Measurements from ENCODE around the gene GRID2.

Gene GRID2

DNA sequence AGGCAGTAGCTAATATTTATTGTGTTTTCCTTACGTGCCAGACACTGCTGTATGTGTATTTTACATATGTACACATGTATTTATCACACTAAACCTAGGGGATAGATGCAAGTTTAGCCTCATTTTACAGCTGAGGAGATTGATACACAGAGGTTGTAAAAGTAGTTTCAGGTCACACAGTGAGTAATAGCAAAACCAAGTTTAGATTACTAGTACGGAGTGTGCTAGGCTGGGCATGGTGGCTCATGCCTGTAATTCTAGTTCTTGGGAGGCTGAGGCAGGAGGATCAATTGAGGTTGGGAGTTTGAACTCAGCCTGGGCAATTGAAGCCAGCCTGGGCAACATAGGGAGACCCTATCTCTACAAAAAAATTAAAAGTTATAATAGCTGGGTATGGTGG is 823.7 kb downstream of the GRID2 start:
- no peak for DNase-seq

DNA sequence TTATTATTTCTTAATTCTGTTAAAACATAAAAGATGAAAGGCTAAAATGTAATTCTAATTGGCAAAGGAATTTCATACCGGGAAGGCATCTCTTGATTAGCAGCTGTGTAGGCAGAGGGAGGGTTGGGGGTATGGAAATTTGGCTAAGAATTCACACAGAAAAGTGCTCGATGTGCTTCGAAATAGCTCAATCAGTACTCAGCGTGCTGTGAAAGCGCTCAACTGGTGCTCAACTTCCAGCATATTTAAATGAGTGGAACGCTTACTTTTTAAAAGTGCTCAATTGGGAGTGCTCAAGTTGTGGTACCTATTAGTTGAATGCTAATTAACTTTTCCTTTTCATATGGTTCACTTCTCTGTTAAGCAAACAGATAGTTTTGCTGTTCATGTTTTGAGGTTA is 828.9 kb downstream of the GRID2 start:
- no peak for DNase-seq

DNA sequence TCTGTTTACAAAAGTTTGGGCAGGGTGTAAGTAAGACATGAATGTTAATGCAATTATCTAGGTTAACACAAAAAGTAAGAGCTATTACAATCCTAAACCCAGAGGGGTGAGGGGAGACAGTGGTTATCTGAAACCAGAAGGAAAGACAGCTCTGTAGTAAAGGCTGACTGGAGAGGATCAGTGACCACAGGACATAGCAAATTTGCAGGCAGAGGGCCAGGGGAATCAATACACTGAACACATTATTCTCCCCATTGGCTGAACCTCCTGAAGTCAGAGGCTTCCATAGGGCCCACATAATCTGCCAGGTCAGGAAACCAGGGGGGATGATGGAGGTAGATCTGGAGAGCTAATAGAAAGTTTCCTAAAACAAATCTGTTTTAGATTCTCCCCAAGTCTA is 835.4 kb downstream of the GRID2 start:
- DNase-seq = no peak

DNA sequence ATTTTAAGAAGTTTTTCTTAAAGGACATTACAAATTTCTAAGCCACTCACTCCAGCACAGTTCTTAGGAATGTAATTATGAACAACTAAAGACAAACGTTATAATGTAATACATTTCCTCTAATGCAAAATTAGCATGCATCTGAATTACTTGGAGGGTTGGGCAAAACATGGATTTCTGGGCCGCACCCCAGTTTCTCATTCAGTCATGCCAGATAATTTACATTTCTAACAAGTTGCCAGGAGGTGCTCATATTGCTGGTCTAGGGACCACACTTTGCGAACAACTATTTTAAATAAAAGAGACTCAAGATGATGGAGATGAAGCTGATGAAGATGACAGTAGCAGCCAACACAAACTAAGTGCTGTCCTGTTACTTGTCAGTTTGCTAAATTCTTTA is 840.1 kb downstream of the GRID2 start:
- DNase-seq = no peak

DNA sequence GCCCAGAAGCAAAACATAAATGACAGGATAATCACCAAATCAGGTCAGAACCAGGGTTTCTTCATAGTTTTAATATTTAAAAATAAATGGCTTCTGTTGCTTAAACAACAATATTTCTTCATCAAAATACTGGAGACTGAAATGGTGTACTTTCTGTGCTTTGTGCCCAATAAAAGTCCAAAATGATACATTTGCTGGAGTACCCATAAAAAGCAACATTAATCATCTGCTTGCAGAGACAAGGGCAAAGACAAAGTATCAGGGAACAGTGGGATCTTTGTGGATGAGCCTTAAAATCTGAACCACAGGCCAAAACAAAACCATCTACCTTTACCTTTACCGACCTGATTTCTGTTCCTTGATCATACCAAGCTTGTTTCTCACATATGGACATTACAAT is 840.9 kb downstream of the GRID2 start:
- no peak for DNase-seq

DNA sequence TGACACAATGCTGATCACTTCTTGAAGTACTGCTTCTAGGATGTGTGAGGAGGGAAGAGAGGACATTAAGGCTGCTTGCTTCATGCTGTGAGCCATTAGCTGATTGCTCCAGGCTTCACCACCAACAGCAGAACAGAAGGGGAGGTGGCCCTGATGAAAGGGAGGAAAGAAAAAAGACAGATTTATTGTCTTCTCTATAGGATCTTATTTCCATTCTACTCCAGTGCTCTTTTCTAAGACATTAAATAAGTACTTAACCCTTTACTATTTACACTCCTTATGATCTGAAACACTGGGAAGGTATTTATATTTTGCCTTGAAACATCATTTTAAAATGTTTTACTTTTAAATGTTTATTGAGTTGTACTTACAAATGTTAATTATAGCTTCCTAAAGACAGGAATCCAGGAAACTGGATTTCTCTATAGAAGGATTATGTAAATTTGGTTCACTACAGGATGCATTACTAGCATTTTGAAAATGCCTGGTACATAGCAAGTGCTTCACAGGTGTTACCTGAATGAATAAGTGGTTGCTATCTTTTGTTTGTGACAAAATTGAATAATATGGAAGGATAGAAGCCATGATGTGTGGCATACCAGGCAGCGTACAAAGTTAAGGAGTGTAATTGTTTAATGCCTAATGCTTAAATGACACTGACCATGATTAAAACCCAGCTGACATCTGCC is 843.9 kb downstream of the GRID2 start:
- DNase-seq = no peak

DNA sequence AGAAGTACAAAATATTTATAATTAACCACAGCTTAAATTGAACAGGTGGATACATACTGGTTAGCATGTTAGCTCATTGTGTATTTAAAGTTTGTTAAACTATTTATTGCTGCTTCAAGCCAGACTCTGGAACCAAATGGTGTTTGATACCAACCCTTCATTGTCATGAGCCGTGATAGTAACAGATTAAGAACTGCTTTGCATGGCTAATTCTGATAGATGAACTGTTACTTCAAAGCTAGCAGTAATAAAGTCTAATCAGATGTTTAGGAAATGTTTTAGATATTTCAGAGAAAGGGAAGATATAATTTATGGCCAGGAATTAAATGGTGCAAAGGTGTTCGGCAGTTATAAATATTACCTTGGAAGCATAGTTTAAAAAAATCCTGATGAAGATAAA is 848.7 kb downstream of the GRID2 start:
- no peak for DNase-seq

DNA sequence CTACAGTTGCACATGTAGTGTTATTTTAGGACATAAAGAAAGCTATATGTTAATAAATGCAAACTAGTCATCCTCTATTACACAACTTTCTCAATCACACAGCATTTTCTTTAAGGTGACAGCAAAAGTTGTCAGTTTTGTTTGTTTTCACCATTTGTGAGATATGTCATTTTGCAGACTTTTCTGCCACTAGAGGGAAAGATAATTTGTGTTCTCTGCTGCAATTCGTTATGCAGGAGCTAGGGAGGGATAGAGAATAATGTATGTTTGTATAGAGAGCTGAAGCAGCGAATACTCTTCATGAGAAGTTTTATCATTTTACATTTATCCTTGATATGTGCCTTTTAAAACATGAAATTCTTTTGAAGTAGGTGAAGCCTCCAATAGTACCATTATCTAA is 854.2 kb downstream of the GRID2 start:
- DNase-seq = no peak

DNA sequence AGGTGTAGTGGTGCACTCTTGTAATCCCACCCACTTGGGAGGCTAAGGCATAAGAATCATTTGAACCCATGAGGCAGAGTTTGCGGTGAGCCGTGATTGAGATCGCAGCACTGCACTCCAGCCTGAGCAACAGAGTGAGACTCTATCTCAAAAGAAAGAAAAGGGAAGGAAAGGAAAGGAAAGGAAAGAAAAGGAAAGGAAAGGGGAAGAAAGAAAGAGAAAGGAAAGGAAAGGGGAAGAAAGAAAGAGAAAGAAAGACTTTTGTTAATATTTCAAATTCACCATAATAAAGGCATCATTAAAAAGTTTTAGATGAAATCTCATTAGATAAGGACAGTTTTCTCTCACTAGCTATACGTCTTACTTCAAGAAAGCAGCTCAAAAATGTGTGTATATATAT is 864.3 kb downstream of the GRID2 start:
- DNase-seq = no peak

DNA sequence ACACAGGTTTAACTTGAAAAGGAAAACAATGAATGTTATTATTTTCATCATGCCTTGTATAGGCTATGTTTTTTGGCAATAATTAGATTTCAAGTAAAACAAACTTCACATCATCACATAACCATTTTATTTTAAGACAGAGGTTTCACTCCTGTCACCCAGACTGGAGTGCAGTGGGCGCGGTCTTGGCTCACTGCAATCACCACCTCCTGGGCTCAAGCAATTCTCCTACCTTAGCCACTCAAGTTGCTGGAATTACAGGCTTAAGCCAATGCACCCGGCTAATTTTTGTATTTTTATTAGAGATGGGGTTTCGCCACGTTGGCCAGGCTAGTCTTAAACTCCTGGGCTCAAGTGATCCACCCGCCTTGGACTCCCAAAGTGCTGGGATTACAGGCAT is 866.2 kb downstream of the GRID2 start:
- no peak for DNase-seq

DNA sequence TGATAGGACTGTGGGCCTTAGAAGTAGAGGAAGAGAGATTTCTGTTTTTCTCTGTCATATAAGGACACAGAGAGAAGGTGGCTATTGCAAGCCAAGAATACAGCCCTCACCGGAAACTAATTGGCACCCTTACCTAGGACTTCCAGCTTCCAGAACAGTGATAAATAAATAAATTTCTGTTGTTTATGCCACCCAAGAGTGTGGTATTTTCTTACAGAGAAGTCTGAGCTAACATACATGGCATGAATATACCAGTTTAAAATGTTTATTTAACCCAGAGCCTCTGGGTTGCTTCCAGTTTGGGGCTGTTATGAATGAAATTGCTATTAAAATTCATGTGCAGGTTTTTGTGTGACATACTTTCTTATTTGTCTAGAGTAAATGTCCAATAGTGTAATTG is 870.8 kb downstream of the GRID2 start:
- no peak for DNase-seq

DNA sequence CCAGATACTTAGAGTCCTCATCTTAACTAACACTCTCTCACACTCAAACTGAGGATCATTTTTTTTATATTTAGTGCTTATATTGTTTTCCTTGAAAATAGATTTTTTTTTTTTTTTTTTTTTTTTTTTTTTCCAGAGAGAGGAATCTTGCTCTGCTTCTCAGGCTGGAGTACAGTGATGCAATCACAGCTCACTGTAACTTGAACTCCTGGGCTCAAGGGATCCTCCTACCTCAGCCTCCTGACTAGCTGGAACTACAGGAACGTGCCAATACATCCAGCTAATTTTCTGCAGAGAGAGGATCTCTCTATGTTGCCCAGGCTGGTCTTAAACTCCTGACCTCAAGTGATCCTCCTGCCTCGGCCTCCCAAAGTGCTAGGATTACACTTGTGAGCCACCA is 874.5 kb downstream of the GRID2 start:
- no peak for DNase-seq

DNA sequence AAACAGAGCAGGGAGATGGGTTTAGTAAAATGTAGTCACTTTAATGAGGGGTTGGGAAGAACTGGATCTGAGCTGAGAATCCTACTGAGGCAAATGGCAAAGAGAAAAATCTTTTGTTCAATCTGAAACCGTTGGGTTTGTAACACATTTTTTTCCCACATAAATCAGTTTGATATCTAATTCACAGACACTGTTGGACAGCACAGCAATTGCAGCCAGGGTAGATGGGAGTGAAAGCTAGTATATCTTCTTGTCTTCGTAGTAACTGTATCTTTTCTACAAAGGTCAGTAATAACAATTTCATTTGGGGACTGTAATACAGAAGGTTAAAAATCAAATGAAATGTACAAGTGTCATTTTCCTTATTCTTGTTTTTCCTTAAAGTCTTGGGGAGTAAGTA is 875.3 kb downstream of the GRID2 start:
- DNase-seq = no peak

DNA sequence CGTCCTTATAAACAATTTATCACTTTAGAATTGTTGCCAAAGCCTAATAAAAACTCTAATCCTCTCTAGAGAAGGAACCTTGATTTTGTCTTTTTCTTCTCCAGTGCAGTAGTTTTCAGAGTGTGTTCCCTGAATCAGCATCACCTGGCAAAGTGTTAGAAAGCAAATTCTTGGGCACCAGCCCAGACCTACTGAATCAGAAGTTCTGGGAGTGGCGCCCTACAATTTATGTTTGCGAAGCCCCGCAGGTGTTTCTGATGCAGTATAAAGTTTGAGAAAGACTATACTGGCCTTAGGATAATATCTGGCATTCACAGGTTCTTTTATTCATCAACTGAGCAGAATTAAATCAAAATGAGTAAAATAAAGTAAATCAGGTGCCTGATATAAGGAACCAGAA is 879.0 kb downstream of the GRID2 start:
- DNase-seq = no peak

DNA sequence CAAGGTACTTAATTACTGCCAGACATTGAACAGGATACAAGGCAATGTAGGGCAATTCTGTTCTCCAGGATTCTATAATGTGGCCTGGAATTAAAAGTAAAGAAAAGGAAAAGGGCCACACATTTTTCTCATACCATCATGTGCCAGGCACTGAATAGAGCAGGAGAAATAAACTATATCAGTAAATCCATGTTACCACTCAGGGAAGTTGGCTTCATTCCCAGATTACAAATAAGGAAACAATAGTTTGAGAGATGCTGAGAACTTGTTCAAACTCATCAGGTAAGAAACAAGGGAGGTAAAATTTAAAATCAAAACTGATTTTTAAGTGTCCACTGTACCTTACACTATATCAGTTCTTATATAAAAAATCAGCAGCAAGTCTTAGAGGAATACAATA is 879.8 kb downstream of the GRID2 start:
- no peak for DNase-seq

DNA sequence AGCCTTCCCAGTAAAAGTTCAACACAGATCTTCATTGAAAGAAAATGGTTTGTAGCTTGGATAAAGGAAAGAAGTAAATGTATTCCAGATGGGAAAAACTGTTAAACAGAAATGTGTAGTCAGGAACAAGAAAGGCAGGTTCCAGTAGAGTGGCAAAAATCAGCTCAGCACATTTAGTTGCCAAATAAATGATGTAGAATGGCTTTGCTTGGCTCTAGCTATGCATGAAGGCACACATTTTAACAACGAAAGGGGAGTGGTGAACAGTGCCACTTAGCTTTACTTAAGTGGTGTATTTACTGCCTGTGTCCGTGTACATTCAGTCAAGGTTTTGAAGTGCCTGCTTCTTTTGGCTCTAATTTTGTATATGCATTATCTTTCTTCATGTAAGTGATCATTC is 880.3 kb downstream of the GRID2 start:
- no peak for DNase-seq

DNA sequence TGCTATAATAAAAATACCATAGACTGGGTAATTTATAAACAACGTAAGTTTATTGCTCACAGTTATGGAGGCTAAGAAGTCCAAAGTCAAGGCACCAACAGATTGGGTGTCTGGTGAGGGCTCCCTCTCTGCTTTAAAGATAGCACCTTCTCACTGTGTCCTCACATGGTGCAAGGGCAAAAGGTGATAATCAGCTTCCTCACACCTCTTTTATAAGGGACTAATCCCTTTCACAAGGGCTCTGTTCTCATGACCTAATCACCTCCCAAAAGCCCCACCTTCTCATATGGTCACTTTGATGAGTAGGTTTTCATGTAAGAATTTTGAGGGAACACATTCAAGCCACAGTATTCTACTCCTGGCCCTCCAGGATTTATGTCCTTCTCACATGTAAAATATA is 883.1 kb downstream of the GRID2 start:
- no peak for DNase-seq

DNA sequence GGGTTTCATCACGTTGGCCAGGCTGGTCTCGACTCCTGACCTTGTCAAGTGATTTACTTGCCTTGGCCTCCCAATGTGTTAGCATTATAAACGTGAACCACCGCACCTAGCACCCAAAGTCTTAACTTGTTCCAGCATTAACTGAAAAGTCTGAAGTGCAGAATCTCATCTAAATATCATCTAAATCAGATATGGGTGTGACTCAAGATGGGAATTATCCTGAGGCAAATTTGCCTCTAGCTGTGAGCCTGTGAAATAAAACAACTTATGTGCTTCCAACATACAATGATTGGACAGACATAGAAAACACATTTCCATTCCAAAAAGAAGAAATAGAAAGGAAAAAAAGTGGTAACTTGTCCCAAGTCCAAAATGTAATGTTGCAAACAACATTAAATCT is 883.7 kb downstream of the GRID2 start:
- no peak for DNase-seq

DNA sequence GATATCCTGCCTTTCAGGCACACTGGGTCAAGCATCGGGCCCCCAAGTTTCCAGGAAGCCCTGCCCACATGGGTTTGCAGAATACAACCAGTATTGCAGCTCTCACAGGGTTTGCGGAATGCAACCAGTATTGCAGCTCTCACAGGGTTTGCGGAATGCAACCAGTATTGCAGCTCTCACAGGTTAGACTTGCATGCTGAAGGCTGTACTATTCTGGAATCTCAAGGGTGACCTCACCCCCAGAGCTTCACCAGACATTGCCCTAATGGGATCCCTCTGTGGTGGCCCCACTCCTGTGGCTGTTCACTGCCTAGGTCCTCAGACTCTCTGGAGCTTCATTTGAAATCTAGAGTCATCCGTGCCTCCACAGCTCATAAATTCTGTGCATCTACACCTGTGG is 884.1 kb downstream of the GRID2 start:
- no peak for DNase-seq

DNA sequence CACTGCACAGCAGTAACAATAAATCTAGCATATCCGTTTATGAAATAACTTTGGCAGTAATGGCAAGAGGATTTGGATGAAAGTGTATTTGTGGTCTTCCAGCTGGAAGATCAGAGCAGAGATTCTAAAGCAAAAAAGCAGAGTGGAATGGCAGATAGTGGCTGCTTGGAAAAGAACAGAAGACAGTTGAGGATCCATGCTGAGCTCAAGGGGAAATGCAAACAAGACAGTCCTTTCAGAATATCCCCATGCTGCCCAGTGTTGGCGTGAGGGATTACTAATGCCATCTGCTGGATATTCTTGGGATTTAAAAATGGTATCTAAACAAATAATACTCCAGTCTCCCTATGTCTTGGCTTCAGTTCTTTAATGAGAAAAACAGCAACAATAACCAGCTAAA is 895.7 kb downstream of the GRID2 start:
- DNase-seq = no peak

DNA sequence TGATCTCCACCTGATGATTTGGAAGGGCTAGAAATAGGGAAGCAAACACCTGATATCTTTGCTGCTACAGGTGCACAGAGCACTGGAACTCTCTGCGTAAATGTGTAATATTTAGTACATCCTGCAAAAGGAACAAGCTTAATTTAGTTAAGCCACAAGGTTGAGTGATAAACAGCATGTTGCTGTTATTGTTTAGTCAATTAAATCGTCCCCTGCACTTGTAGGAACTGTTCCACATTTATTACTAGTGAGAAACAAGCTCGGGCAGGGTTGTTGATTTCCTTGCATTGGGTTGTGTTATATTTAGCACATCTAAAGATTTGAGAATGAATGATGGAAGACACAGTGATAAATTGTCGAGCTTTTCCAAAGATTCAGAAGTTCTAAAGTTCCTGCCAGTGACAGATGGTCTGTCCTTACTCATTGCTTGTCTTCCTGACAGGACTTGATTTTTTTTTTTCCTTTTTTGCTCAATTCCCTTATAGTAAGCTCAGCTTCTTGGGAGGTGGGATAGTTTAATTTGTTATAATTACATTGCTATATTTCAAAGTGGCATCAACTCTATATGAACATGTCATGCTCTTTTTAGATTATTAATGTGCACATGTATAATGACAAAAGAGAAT is 897.8 kb downstream of the GRID2 start:
- DNase-seq = no peak

DNA sequence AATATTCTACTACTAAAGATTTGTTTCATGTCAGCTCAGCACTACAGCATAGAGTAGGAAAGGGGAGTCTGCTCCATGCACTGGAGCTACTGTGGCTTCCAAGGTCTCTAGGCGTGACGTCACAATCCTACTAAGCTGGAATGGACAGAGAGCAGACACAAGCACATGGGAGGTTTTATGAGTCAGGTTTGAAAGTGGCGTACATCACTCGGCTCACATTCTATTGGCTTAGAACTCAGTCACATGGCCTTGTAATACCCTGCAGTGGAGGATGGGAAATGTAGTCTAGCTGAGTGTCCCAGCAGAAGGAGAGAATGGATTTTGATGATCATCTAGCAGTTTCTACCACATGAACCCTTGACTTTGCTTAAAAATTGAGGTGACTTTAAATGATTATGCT is 899.9 kb downstream of the GRID2 start:
- no peak for DNase-seq

DNA sequence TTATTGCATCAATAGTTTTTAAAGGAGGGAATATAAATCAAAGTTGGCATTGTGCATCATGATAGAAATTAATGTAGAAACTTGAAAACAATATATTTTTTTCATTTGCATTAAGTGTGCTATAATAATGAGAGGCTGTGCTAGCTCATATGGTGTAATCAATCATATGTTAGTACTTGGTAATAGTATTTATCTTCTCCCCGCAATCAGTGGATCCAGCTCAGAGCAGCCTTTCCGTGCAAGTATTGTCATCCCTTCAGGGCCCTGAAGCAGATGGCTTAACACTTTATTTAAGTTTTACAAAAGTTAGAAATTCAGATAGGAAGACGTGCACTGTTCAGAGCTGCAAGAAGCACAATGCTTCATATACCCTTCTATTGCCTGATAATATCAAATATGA is 908.5 kb downstream of the GRID2 start:
- no peak for DNase-seq

DNA sequence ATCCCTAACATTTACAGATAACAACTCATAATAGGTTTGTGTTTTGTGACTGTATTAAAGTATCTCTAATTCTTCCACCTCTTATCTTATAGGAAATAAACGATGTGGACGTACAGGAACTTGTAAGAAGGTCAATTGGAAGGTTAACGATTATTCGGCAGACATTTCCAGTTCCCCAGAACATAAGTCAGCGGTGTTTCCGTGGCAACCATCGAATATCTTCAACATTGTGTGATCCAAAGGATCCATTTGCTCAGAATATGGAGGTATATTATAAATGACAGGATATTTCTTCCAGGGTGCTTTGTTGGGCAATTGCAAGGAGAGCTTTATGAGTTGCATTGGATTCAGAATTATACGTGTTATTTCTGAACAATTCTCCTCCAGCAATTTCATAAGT is 912.9 kb downstream of the GRID2 start:
- DNase-seq = no peak

DNA sequence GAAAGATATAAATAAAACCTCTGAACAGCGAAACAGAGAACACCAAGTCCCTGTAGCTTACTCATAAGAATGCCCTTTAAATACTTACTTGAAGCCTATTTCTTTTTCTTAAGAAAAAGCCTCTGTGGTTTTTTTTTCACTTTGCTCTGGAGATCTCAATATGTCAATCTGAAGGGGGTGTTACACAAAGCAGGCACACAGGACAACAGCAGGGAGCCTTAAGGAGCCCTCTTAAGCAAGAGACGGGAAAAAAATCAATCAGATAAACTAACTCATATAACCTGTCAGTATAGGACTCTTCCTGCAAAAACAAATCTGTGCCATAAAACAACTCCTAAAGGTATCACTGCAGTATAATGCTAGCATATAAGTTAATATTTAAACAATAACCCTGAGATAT is 913.7 kb downstream of the GRID2 start:
- no peak for DNase-seq

Data from stimulated activated CD4-positive, alpha-beta T cell treated with anti-CD3 and anti-CD28 coated beads, Interleukin-15, amount 100 ng/mL, for 24 hours (primary cell).